Fibroblast of skin of left biceps (primary cell): ENCODE measurements around the gene KAT2B.

Experiments
- DNase-seq, 2 experiments: peaks; one replicate each; pipeline ENCODE4 v3.0.0-alpha.2; 2013; ENCODE audit warnings: low read depth in 2 of 2

Gene KAT2B

DNA sequence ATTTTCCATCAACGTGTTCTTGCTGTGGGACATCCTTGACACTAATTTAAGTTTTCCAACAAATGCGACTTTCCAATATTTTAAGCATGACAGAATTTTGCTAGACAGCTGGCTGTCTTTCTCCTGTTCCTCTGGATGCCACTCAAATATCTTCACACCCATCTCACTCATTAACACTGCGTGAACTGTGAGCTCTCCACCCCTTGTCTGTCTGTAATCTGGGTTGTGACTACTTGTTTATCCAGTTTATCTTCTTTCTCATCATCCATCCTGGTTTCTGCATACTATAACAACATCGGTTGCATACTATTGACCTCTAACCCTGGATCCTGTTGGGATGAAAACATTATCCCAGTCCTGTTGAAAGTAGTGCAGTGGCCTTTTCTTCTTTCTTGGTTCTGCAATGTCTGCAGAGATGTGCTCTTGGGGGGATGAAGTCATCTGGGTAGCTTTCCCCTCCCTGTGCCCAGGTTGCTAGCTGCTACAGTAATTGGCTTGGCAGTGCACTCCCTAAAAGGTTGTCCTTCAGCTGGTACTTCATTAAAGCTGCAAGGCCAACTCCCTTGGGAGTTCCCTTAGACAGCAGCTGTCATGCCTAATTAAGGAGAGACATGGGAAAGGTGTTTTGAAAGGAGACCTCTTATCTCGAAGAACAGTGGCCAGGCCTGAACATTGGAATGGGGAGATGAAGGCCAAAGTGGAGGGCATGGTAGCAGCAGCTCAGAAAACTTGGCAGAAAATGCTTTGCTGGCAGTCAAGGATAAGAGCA lies 24.7 kb downstream of the KAT2B start:
- DNase-seq = no peak

DNA sequence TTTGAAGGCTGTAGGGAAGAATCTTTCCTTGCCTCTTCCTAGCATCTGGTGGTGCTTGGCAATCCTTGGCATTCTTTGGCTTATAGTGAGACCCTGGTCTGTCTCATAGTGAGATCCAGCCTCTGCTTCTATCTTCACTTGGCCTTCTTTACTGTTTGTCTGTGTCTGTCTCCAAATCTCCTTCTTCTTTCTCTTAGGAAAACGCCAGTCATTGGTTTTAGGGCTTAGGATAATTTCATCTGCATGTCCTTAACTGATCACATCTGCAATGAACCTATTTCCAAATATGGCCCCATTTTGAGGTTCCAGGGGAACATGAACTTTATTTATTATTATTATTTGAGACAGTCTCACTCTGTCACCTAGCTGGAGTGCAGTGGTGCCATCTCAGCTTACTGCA lies 25.8 kb downstream of the KAT2B start:
- no peak for DNase-seq

DNA sequence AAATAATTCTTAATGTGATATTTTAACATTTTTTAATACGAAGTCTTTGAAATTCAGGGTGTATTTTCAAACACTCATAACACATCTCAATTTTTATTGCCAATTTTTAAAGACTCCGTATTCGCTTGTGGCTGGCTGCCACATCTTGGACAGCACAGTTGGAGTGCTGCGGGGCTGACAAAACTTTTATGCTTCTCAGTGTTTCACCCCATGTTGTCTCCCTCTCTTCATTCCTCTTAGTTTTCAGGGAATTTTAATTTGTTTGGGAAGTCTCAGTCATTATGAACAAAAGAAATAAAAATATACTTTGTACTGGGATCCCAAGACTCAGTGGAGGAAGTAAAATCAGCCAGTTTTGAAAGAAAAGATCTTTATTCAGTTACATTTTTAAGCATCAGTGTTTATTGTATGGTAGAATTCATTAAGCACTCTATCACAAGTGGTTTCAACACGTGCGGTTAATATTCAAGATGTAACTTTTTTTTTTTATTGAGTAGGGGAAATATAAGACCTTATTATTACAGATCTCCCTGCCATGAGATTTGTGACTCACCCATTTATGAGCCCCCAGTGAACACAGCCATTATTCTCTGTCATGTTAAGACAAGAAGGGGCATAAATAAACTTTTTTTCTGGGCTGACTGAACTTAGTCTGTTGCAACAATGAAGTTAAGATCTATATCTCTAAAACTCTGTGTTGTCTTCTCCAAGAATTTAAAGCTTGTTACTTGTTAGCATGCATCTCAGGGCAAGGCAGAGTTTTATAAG lies 26.8 kb downstream of the KAT2B start:
- peak; percentile 54 to 72 for DNase-seq

DNA sequence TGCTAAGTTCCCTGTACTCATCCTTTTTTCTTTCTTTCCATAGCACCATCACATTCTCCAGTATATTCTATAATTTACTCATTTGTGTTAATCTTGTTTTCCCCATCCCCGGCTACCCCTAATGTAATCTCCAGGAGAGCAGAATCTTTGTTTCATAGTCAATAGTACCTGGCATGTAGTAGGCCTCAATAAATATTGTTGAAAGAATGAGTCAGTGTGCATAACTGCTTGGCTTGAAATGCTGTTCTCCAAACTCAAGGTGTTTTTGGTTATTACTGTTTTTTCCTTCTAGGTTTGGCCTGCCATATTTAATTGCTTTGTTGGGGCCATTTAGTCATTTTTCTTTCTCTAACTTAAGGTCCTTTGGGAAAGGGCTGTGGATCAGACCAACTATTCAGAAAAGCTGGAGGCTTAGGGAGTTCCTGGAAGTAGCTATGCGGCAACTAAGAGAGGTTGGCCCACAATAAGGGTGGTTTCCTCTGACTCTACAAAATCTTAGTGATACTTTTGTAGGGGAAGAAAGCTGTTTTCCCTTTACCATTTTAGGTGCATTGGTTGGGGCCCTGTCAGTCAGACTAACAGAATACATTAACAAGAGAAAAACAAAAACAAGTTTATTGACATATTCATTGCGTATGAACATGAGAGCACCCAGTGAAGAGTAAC lies 28.4 kb downstream of the KAT2B start:
- DNase-seq = no peak

DNA sequence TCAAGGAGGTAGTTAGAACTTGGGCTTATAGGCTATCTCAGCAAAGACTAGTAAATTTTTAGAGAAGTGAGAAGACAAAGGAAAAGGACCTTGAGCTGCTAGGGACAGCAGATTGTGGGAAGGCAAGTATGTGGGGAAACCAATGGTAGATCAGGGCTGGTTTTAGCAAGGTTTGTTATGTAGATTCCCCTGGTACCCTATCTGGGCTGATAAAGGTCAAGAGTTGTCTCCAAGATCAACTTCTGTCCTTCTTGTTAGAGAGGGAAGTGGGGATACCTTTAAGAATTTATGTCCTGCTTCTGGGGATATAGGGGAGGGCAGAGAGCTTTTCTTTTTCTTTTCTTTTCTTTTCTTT lies 28.9 kb downstream of the KAT2B start:
- no peak for DNase-seq

DNA sequence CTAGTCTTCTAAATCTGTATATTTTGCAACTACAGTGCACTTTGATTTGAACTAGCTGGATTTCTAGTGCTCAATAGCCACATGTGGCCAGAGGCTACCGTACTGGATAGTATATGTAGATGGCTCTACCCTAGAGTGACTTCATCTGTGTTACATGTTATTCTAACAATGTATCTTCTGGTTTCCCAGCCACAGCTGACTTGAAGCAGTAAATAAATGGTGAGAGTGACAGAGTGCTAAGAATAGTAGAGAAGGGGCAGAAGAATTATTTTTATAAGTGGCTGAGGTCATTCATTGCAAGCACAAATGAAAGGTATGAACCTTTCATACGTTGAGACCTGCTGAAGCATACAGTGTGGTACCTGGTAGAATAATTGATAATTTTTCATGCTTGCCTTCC lies 30.9 kb downstream of the KAT2B start:
- no peak for DNase-seq

DNA sequence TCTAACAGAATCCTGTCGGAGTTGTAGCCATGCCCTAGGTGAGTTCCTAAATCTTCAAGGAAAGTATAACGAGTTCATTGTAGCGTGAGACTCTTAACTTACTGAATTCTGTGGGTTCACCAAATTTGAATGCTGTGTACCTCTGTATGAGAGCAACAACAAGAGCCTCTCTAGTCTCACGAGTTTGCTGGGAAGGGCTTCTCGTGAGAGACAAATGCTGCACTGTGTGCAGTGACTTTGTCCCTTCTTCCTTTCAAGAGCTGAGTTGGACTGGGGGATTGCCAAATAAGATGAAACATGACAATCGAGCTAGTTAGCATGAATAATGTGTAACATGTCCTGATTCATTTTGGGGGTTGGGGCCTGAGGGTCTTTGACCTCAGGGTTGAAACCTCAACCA lies 32.2 kb downstream of the KAT2B start:
- DNase-seq = no peak

DNA sequence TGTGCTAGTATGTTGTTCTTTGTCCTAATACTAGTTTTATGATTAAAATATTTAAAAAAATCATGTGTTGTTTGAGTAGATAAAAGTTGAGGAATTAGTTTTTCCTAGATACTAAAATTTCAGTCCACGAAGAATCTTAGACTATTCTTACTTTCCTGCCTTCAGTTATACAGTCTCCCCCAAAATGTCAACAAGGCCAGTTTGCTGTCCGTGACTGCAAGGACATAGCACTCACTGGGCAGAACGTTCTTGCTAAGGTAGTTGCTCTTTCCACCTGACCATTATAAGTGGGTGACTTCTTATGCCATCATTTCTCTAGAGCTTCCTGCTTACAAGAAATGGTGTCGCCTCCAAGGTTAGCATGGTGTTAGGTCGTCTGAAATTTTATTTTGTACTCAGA lies 32.8 kb downstream of the KAT2B start:
- no peak for DNase-seq

DNA sequence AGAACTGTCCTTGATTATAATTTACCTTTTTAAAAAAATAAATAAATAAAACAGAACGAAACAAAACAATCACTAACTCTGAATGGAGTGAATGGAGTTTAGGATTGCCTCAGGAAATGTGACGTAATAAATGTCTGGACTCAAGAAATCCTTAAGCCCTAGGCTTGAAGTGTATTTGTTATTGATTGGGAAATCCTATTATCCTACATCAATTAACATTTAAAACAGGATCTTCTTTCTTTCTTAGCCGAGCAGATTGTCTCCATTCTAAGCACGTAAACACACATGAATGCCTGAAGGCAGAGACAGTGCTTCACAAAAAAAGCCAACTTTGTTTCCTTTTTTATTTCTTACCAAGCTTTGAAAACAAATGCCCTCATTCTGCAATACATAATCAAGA lies 33.4 kb downstream of the KAT2B start:
- no peak for DNase-seq

DNA sequence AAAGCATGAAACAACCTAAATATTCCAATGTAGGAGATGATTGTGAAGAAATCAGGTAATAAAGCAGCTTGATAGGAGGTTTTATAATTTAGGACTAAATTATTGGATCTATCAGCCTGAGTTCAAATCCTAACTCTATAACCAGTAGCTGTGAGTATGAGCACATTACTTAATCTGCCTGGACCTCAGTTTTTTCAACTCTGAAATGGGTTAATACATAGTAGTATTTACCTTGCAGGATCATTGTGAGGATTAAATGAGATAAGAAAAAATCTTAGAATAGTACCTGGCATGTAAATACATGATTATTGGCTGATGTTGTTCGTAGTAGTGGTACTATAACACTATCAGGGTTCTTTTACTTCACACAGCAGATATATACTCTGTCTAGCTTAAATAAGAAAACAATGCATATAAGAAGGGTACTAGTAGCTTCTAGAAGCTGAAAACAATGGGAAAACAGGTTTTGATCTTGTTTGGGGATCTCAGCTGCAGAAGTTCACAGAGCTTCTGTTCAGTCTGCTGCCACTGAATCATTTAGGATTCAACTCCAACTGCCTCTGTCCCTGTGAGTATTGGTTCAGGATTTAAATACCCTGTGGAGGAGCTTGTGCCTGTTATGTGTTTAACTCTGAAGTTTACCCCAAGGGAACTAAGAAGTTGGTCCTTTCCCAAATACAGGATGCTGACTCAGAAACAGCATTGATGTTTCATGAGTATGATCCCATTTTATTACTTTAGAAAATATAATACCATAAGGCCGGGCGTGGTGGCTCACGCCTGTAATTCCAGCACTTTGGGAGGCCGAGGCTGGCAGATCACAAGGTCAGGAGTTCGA lies 34.2 kb downstream of the KAT2B start:
- DNase-seq = peak in 1 of 2 experiments; percentile 8

DNA sequence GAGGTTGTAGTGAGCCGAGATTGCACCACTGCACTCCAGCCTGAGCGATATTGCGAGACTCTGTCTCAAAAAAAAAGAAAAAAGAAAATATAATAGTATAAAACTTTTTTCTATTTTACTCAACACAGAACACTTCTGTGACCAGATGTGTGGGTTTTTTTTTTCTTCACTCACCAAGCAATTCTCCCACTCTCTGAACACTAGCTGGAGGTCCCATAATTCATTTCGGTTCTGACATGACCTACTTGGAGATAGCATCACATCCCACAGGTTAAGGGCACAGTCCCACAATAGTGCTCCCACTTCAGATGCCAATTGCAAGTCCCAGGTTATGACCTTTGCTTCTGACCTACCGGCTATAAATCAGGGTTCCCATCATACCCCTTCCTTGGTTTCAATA lies 35.0 kb downstream of the KAT2B start:
- no peak for DNase-seq

DNA sequence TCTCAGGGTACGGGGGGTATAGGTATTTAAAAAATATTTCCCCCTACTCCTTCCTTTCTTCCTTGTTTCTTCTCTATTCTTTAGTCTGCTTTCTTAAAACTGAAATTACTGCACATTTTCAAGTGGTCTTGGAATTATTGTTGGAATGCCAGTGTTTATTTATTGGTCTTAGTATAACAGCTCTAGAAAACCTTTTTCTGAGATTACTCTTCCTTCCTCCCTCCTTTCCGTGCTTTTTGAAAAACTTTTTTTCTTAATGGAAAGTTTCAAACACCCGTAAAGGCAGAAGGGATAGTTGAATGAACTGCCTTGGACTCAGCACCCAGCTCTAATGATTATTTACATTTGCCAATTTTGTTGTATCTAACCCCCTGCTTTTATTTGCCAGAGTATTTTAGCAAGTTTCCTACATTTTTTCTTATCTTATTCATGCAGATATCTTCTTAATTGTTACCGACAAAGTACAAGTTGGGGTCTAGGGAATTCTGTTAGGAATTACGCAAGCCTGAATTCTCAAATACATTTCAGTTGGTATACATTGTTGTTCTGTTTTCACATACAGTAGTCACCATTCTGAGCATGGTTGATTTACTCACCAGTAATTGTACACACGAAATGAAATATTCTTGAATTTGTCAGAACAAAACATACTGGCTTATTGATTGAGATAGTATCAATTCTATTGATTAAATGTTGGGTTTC lies 36.2 kb downstream of the KAT2B start:
- DNase-seq = no peak

DNA sequence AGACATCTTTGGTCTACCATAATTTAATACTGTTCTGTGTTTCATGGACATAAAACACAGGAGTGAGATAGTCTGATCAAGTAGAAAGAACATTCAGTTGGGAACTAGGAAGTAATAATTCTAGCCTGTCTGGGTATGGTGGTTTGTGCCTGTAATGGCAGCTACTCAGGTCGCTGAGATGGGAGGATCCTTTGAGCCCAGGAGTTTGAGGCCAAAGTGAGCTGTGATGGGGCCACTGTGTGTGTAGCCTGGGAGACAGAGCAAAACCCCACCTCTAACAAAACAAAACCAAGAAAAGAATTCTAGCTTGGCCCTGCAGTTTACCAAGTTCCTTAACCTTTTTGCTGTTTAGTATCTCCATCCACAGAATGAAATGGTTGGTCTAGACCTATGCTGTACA lies 36.8 kb downstream of the KAT2B start:
- DNase-seq = no peak

DNA sequence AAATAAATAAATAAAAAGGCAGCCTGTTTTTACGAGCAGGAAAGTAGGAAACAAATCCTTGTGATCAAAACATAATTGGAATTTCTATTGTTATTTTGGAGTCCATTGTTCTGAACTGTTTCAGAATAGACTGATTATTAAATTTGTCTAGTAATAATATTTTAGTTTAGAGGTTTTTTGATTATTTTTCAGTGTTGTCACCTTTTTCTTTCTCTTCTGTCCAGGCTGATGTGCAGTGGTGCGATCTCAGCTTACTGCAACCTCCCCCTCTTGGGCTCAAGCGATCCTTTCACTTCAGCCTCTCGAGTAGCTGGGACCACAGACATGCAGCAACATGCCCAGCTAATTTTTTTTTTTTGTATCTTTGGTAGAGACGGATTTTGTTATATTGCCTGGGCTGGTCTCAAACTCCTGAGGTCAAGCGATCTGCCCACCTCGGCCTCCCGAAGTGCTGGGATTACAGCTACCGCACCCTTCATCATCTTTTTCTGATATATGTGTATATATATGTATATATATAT lies 38.0 kb downstream of the KAT2B start:
- DNase-seq = no peak

DNA sequence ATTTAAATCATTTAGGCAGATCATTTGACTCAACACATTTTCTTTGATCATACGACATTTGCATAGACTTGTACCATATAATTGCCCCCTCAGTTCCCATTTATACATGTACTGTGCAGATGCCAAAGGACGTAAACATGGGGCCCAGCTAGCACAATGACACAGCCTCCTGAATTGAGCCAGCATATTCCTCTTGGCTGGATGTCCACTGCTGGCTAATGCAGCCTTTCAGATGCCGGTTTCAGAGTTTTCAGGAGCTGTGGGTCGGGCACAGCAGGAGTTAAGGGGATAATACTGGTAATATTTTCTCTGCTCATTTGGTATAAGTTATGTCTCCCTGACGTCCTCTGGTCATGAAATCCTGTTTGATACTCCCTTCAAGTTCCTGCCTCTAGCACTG lies 39.4 kb downstream of the KAT2B start:
- DNase-seq = no peak

DNA sequence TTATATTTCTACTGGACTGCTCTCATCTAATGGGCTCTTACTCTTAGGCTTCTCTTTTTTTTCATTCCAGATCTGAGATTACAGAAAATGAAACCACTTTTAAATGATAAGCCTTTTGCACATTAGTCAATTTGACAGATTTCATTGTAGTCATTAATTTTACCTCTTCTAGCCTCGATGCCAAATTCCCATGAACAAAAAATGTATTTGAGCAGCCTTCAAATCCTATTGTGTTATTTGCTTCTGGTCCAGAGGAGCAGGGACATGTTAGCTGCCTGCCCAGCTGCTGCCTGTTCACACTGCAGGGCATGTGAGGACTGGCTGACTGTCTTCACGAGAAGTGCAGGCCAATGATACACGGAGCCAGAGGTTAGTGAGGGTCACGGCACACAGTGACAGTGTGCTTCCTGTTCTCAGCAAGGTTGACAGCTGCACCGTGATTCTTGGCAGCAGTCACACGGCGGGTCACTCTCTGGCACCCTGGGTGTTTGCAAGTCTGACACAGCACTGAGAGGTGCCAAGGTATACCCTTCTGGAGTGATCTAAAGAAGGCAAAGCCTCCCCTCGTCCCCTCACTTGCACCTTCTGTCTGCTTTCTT lies 40.8 kb downstream of the KAT2B start:
- no peak for DNase-seq

DNA sequence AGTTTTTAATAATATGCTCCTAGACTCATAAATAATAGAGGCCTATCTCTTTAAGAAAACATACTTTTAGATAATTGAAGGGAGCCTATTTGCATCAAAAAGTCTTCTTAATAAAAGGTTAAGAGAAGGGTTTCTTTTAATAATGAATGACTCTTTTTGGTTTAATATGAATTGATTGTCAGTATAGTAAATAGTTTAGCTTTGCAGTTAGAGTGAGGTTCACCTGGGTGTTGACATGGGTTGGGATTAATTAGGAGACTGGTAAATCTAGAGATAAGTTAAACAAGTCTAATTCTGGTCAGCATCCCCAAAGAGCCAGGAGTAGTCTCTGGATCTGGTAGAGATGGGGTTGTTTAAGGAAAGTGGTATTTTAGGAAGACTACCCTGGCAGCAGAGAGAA lies 43.0 kb downstream of the KAT2B start:
- no peak for DNase-seq

DNA sequence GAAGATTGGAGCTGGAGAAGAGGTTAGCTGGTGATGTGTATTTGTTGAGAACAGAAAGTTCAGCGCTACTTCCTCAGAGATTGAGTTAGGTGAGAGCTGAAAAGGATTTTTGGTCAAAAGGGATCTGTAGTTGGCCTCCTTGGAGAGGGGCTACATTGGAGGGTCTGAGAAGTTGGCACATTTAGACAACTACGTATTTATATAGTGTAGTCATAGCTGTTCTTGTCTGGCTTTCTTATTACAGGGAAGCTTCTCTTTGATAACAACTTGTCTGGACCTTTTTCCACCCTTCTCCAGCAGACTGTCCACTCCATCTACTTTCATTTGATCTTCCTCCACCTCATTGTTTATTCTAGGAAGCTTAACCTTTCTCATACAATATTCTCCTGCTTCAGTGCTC lies 43.7 kb downstream of the KAT2B start:
- DNase-seq = no peak

DNA sequence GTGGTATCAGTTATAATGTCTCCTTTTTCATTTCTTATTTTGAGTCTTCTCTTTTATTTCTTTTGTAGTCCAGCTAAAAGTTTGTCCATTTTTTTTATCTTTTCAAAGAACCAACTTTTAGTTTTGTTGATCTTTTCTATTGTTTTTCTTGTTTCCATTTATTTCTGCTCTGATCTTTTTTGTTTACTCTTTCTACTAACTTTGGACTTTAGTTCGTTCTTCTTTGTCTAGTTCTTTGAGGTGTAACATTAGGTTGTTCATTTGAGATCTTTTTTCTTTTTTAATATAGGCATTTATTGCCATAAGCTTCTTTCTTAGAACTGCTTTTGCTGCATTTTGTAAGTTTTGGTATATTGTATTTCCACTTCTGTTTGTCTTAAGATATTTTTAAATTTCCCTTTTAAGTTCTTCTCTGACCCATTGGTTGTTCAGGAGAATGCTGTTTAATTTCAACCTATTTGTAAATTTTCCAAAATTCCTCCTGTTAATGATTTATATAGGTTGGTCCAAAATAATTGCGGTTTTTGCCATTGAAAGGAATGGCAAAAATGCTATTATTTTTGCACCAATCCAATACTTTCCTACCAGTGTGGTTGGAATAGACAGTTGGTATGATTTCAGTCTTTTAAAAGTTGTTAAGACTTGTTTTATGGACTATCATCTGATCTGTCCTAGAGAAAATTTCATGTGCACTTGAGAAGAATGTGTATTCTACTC lies 51.2 kb downstream of the KAT2B start:
- DNase-seq = no peak

DNA sequence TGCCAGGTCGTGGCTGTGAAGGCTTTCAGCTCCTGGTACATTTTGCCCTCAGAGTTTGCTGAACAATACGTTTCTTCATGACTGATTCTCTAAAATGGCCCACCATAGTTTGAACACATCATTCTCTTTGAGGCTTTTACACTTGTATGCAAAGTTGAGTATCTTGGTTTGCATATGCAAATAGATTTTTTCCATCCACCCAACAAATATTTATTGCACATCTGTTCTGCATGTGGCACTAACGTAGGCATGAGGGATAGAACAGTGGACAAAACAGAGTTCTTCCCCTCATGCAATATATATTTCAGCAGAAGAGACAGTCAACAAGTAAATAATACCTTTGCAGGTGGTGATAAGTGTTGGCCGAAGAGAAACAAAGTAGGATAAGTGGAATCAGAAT lies 55.2 kb downstream of the KAT2B start:
- no peak for DNase-seq
